ENCODE data around the gene CNOT6.

The CNOT6 gene

DNA sequence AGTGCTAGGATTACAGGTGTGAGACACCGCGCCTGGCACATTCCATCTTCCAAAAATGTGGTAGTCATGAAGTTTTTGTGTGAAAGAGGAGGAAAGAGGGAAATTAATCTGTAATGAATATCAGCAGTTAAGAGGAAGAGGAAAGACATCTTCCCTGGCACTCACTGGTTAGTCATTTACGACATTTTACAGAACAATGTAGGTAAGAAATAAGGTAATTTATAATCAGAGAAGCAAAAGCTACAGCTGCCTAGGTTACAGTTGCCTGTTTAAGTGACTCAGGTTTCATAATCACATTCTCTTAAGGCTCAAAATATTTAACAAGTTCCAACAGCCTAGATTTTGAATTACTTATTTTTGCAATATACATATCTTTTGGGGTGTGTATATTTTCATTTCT is 26.9 kb downstream of the CNOT6 start:
- H3K4me2 ChIP-seq (ENCODE audit: low read length), result no peak overlapping the region
- H3K9me3 ChIP-seq (ENCODE audit: low read length), result 0 out of 2 replicates have a peak, but pooled peaks cover 4% of the 10 kb centered on the region
- H3K4me3 ChIP-seq (ENCODE audit: low read depth, low read length, poor library complexity, severe bottlenecking), result no peak overlapping the region
- H2AFZ ChIP-seq (ENCODE audit: low read length), result no peak overlapping the region
- no peaks in the 10 kb centered on the region for H3F3A ChIP-seq (ENCODE audit: insufficient read depth, low read length)
- H4K20me1 ChIP-seq (ENCODE audit: insufficient read depth, low read length), result peaks cover 8% of the 10 kb centered on the region
- no peaks in the 10 kb centered on the region for H3K4me1 ChIP-seq (ENCODE audit: insufficient read depth, low read length, severe bottlenecking)
- H3K36me3 ChIP-seq (ENCODE audit: insufficient read depth, low read length), result peaks cover 23% of the 10 kb centered on the region
- no peak overlapping the region for H3K9ac ChIP-seq (ENCODE audit: low read length)
- no peaks in the 10 kb centered on the region for H3K9me2 ChIP-seq (ENCODE audit: low read depth, low read length)
- H3K27ac ChIP-seq (ENCODE audit: low read depth, low read length, poor library complexity, severe bottlenecking), result no peak overlapping the region
- H3K79me2 ChIP-seq (ENCODE audit: insufficient read depth, low read length), result peaks cover 84% of the 10 kb centered on the region
- TF ChIP-seq EZH2 (IDR thresholded peaks at IDR 0.05; ENCODE audit: borderline replicate concordance, low read length), result no peak
- TF ChIP-seq, protein P1, sequence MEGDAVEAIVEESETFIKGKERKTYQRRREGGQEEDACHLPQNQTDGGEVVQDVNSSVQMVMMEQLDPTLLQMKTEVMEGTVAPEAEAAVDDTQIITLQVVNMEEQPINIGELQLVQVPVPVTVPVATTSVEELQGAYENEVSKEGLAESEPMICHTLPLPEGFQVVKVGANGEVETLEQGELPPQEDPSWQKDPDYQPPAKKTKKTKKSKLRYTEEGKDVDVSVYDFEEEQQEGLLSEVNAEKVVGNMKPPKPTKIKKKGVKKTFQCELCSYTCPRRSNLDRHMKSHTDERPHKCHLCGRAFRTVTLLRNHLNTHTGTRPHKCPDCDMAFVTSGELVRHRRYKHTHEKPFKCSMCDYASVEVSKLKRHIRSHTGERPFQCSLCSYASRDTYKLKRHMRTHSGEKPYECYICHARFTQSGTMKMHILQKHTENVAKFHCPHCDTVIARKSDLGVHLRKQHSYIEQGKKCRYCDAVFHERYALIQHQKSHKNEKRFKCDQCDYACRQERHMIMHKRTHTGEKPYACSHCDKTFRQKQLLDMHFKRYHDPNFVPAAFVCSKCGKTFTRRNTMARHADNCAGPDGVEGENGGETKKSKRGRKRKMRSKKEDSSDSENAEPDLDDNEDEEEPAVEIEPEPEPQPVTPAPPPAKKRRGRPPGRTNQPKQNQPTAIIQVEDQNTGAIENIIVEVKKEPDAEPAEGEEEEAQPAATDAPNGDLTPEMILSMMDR (IDR thresholded peaks at IDR 0.05; ENCODE audit: low read length), result no peak
- no peaks in the 10 kb centered on the region for H3K27me3 ChIP-seq (ENCODE audit: insufficient read depth, low read length)

DNA sequence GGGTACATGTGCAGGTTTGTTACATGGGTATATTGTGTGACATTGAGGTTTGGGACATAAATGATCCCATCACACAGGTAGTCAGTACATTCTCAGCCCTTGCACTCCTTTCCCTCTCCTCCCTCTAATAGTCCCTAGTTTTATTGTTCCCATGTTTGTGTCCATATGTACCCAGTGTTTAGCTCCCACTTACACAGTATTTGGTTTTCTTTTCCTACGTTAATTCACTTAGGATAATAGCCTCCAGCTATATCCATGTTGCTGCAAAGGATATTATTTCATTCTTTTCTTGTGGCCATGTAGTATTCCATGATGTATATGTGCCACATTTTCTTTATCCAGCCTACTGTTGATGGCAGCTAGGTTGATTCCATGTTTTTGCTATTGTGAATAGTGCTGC is 27.4 kb downstream of the CNOT6 start:
- Histone ChIP-seq H3K27me3 (ENCODE audit: insufficient read depth, low read length) (no peaks in the 10 kb centered on the region), H3K36me3 (ENCODE audit: insufficient read depth, low read length) (peaks cover 23% of the 10 kb centered on the region), H4K20me1 (ENCODE audit: insufficient read depth, low read length) (peaks cover 8% of the 10 kb centered on the region), H3K79me2 (ENCODE audit: insufficient read depth, low read length) (peaks cover 86% of the 10 kb centered on the region), H3K27ac (ENCODE audit: low read depth, low read length, poor library complexity, severe bottlenecking) (no peak overlapping the region), H2AFZ (ENCODE audit: low read length) (no peak overlapping the region), H3K9ac (ENCODE audit: low read length) (no peak overlapping the region), H3K9me2 (ENCODE audit: low read depth, low read length) (no peaks in the 10 kb centered on the region), H3K4me2 (ENCODE audit: low read length) (no peak overlapping the region), H3F3A (ENCODE audit: insufficient read depth, low read length) (no peaks in the 10 kb centered on the region), H3K9me3 (ENCODE audit: low read length) (0 out of 2 replicates have a peak, but pooled peaks cover 4% of the 10 kb centered on the region), H3K4me3 (ENCODE audit: low read depth, low read length, poor library complexity, severe bottlenecking) (no peak overlapping the region), H3K4me1 (ENCODE audit: insufficient read depth, low read length, severe bottlenecking) (no peaks in the 10 kb centered on the region)
- TF ChIP-seq EZH2 (IDR thresholded peaks at IDR 0.05; ENCODE audit: borderline replicate concordance, low read length), result no peak
- TF ChIP-seq, protein P1 (IDR thresholded peaks at IDR 0.05; ENCODE audit: low read length), result no peak

DNA sequence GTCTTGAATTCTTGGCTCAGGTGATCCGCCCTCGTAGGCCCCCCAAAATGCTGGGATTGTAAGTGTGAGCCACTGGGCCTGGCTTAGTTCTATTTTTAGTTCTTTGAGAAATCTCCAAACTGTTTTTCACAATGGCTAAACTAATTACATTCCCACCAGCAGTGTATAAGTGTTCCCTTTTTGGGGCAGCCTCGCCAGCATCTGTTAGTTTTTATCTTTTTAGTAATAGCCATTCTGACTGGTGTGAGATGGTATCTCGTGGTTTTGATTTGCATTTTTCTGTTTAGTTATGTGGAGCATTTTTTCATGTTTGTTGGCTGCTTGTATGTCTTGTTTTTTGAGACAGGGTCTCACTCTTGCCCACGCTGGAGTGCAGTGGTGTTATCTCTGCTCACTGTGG is 28.2 kb downstream of the CNOT6 start:
- Histone ChIP-seq H3K4me1 (ENCODE audit: insufficient read depth, low read length, severe bottlenecking) (no peaks in the 10 kb centered on the region), H2AFZ (ENCODE audit: low read length) (no peak overlapping the region), H3K4me3 (ENCODE audit: low read depth, low read length, poor library complexity, severe bottlenecking) (no peak overlapping the region), H3K9ac (ENCODE audit: low read length) (no peak overlapping the region), H3F3A (ENCODE audit: insufficient read depth, low read length) (no peaks in the 10 kb centered on the region), H3K27ac (ENCODE audit: low read depth, low read length, poor library complexity, severe bottlenecking) (no peak overlapping the region), H3K27me3 (ENCODE audit: insufficient read depth, low read length) (no peaks in the 10 kb centered on the region), H3K9me3 (ENCODE audit: low read length) (0 out of 2 replicates have a peak, but pooled peaks cover 4% of the 10 kb centered on the region), H3K36me3 (ENCODE audit: insufficient read depth, low read length) (peaks cover 29% of the 10 kb centered on the region), H3K79me2 (ENCODE audit: insufficient read depth, low read length) (peaks cover 87% of the 10 kb centered on the region), H3K4me2 (ENCODE audit: low read length) (no peak overlapping the region), H3K9me2 (ENCODE audit: low read depth, low read length) (no peaks in the 10 kb centered on the region), H4K20me1 (ENCODE audit: insufficient read depth, low read length) (peaks cover 8% of the 10 kb centered on the region)
- TF ChIP-seq EZH2 (IDR thresholded peaks at IDR 0.05; ENCODE audit: borderline replicate concordance, low read length), result no peak
- TF ChIP-seq, protein P1 (IDR thresholded peaks at IDR 0.05; ENCODE audit: low read length), result no peak

All from OCI-LY1 (cell line).